Mucosa of rectum (tissue), 2 donors: ENCODE measurements around the gene FANCI.

Experiments
- H3K27ac ChIP-seq, 2 donors: one replicate each; pipeline ENCODE4 v1.7.0; 2013; ENCODE audit warnings: inconsistent platforms in 2 of 2, low read depth in 2 of 2, low read length in 2 of 2
- H3K27me3 ChIP-seq, 2 donors: one replicate each; pipeline ENCODE4 v1.7.0; 2013; ENCODE audit warnings: low read length in 2 of 2; ENCODE audit not compliant: control insufficient read depth in 2 of 2, insufficient read depth in 2 of 2
- H3K36me3 ChIP-seq, 2 donors: one replicate each; pipeline ENCODE4 v1.7.0; 2013; ENCODE audit warnings: low read length in 2 of 2; ENCODE audit not compliant: control insufficient read depth in 2 of 2, insufficient read depth in 2 of 2
- H3K4me1 ChIP-seq, 2 donors: one replicate each; pipeline ENCODE4 v1.7.0; 2013; ENCODE audit warnings: low read length in 2 of 2, mild to moderate bottlenecking in 1 of 2; ENCODE audit not compliant: control insufficient read depth in 2 of 2, insufficient read depth in 2 of 2
- H3K4me3 ChIP-seq, 2 donors: one replicate each; pipeline ENCODE4 v1.7.0; 2013; ENCODE audit warnings: low read length in 2 of 2
- H3K9ac ChIP-seq, 2 donors: one replicate each; pipeline ENCODE4 v1.7.0; 2013; ENCODE audit warnings: low read length in 2 of 2, low read depth in 1 of 2, mild to moderate bottlenecking in 1 of 2
- H3K9me3 ChIP-seq, 2 donors: one replicate each; pipeline ENCODE4 v1.7.0; 2013; ENCODE audit warnings: low read length in 2 of 2; ENCODE audit not compliant: control insufficient read depth in 2 of 2
- donor health status: healthy.
- donor health status: Normal muscosa, but diverticular disease.

FANCI gene

GRCh38 chr15:89329329-89330084 lies 85.7 kb downstream of the FANCI start:
- H3K27me3 ChIP-seq = no peaks in the 10 kb centered on the region
- H3K27ac ChIP-seq = peak overlapping the region; percentile 59 to 64
- H3K4me3 ChIP-seq = no peak overlapping the region
- peak overlapping the region; percentile 17 to 27 for H3K9ac ChIP-seq
- H3K36me3 ChIP-seq = peaks cover 68 to 81% of the 10 kb centered on the region in 2 donors
- H3K9me3 ChIP-seq = no peaks in the 10 kb centered on the region
- H3K4me1 ChIP-seq = peaks cover 37 to 49% of the 10 kb centered on the region in 2 donors

DNA sequence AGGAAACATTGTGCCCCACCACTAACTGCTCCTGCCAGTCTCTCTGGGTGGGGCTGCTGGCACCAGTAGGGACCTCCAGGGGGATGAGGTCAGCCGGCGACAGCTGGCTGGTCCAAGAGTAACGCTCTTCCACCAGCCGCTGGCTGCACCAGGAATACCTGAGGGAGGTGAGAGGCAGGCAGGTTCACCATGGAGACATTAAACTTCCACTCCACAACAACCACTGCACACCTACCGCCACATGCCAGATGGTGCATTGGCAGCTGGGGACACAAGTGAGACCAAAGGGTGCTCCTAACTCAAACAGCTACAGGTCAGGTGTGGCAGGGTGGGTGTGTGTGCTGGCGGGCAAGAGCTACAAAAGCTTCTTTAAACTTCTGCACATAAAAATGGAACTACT lies 86.3 kb downstream of the FANCI start:
- Histone ChIP-seq H3K36me3 (peaks cover 65 to 74% of the 10 kb centered on the region in 2 donors), H3K27me3 (no peaks in the 10 kb centered on the region), H3K27ac (peak overlapping the region; percentile 59 to 64), H3K4me3 (no peak overlapping the region), H3K9me3 (no peaks in the 10 kb centered on the region), H3K9ac (peak overlapping the region; percentile 17 to 27), H3K4me1 (peaks cover 39 to 50% of the 10 kb centered on the region in 2 donors)

GRCh38 chr15:89330881-89331595 lies 87.3 kb downstream of the FANCI start:
- peaks cover 46 to 56% of the 10 kb centered on the region in 2 donors for H3K4me1 ChIP-seq
- no peaks in the 10 kb centered on the region for H3K27me3 ChIP-seq
- peaks cover 56 to 65% of the 10 kb centered on the region in 2 donors for H3K36me3 ChIP-seq
- H3K27ac ChIP-seq = peak overlapping the region; percentile 59 to 64
- peak overlapping the region in 1 of 2 donors; percentile 19 for H3K9ac ChIP-seq
- H3K9me3 ChIP-seq = no peaks in the 10 kb centered on the region
- H3K4me3 ChIP-seq = peak overlapping the region in 1 of 2 donors; percentile 21

DNA sequence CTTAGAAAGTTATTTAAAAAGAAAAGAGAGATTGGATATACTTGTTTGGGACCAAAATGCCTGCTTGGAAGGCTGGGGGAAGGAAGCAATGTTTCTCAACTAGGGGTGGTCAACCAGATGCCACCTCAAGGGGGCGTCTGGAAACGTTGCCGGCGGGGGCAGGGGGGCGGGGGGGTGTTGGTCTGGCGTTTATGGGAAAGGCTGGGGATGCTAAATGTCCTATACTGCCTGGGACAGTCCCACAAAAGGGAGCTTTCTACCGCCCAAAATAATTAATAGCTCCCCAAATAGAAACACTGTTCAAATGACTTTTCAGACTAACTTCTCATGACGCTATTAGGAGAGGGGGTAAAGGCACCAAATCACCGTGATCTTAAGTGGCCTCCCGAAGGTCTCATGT lies 88.7 kb downstream of the FANCI start:
- H3K9ac ChIP-seq = no peak overlapping the region
- peaks cover 42 to 51% of the 10 kb centered on the region in 2 donors for H3K36me3 ChIP-seq
- no peaks in the 10 kb centered on the region for H3K9me3 ChIP-seq
- peak overlapping the region in 1 of 2 donors; percentile 53 for H3K4me3 ChIP-seq
- H3K27me3 ChIP-seq = no peaks in the 10 kb centered on the region
- peaks cover 46 to 56% of the 10 kb centered on the region in 2 donors for H3K4me1 ChIP-seq
- no peak overlapping the region for H3K27ac ChIP-seq

DNA sequence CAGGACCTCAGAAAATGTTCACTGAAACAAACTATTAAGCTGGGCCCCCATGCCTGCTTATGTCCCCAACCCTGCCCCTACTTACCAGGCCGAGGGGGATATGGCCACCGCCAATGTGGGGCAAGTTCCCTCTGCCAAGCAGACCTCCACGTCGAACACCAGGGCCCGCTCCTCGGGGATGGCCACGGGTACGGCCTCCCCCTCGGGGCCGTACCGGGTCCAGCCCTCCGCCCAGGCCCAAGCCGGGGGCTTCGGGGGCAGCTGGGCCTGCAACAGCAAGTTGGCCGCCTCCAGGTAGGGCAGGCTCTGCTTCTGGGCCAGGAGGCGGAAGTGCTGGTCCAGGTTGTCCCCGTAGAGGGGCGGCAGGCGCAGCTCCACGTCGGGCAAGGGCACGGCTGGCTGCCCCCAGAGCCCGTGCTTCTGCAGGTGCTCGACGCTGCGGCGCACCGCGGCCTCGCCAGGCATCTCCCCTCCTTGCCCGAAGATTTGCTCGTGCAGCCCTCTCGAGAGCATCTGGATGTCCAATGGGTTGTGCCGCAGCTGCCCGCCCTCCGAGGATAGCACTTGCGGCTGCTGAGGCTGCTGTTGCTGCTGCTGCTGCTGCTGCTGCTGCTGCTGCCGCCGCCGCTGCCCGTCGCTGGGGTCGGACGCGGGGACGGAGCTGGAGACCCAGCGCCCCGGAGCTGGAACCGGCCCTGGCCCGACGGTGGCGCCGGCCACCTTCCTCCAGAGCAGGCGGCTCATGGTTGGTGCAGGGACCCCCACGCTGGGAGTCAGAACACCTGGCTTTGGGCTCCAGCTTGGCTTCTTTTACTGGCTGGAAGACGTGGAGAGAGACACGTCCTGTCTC lies 89.5 kb downstream of the FANCI start:
- peak overlapping the region; percentile 83 to 89 for H3K9ac ChIP-seq

GRCh38 chr15:89333959-89334509 lies 90.3 kb downstream of the FANCI start:
- H3K36me3 ChIP-seq = peaks cover 27 to 35% of the 10 kb centered on the region in 2 donors
- H3K27ac ChIP-seq = peak overlapping the region; percentile 96 to 97
- H3K27me3 ChIP-seq = no peaks in the 10 kb centered on the region
- H3K4me1 ChIP-seq = peaks cover 43 to 53% of the 10 kb centered on the region in 2 donors
- H3K9ac ChIP-seq = peak overlapping the region; percentile 83 to 89
- H3K9me3 ChIP-seq = no peaks in the 10 kb centered on the region
- peak overlapping the region; percentile 86 to 93 for H3K4me3 ChIP-seq

More for the DNA sequence above, 89.5 kb downstream of the FANCI start:
- H3K27ac ChIP-seq = no peak overlapping the region
- H3K36me3 ChIP-seq = peaks cover 35 to 43% of the 10 kb centered on the region in 2 donors
- H3K4me1 ChIP-seq = peaks cover 46 to 56% of the 10 kb centered on the region in 2 donors
- no peaks in the 10 kb centered on the region for H3K9me3 ChIP-seq
- H3K27me3 ChIP-seq = no peaks in the 10 kb centered on the region
- peak overlapping the region; percentile 86 to 93 for H3K4me3 ChIP-seq

- Histone ChIP-seq H3K9me3 (no peaks in the 10 kb centered on the region), H3K4me3 (peak within 1 kb of the TSS; percentile 86 to 93), H3K27ac (peak within 1 kb of the TSS; percentile 96 to 97), H3K27me3 (no peaks in the 10 kb centered on the region), H3K36me3 (peaks cover 20 to 29% of the 10 kb centered on the region in 2 donors), H3K4me1 (peaks cover 38 to 47% of the 10 kb centered on the region in 2 donors), H3K9ac (peak within 1 kb of the TSS; percentile 83 to 89)
Measured at GRCh38 chr15:89334510-89335297, 90.9 kb downstream of the FANCI start, which contains the start of gene POLG. TSS of gene POLG (minus strand) at chr15:89334824. CDS start at chr15:89333754, 1,070 bp downstream.

- H3K27me3 ChIP-seq = no peaks in the 10 kb centered on the region
- peaks cover 38 to 39% of the 10 kb centered on the region in 2 donors for H3K4me1 ChIP-seq
- no peaks in the 10 kb centered on the region for H3K9me3 ChIP-seq
- H3K36me3 ChIP-seq = peaks cover 13 to 22% of the 10 kb centered on the region in 2 donors
- peak overlapping the region; percentile 66 to 93 for H3K4me3 ChIP-seq
- peak overlapping the region; percentile 32 to 34 for H3K9ac ChIP-seq
- H3K27ac ChIP-seq = peak overlapping the region; percentile 54 to 96
Measured at GRCh38 chr15:89335298-89336041, 91.7 kb downstream of the FANCI start.
